GM23248 (cell line): ENCODE measurements around the gene EFCAB10. TPM values are rescaled to one million over a fixed set of nuclear protein-coding genes. Genes with fewer than 3 reads are reported as not detected.

ENCODE experiments used
- DNase-seq: peaks from one replicate; pipeline ENCODE4 v3.0.0-alpha.2; 2015
- H2AFZ ChIP-seq: fragments of 200-600 bp; sonication (generic); 2 replicates; pipeline ENCODE4 v1.6.1; 2016; ENCODE audit warnings: antibody characterized with exemption
- H3F3A ChIP-seq: fragments of 200-600 bp; sonication (generic); 2 replicates; pipeline ENCODE4 v1.6.1; 2016; ENCODE audit warnings: mild to moderate bottlenecking, antibody characterized with exemption, mixed run types; ENCODE audit not compliant: insufficient read depth
- H3K27ac ChIP-seq: fragments of 200-600 bp; sonication (generic); 2 replicates; pipeline ENCODE4 v1.5.1; 2016; ENCODE audit warnings: mild to moderate bottlenecking
- H3K27me3 ChIP-seq: fragments of 200-600 bp; sonication (generic); replicated peaks from 2 replicates; pipeline ENCODE4 v1.6.1; 2016; ENCODE audit warnings: mild to moderate bottlenecking; ENCODE audit not compliant: insufficient read depth
- H3K36me3 ChIP-seq: fragments of 200-600 bp; sonication (generic); 2 replicates; pipeline ENCODE4 v1.6.1; 2016; ENCODE audit warnings: low read depth, mild to moderate bottlenecking
- H3K4me1 ChIP-seq: fragments of 200-600 bp; sonication (generic); 2 replicates; pipeline ENCODE4 v1.6.1; 2016; ENCODE audit warnings: mild to moderate bottlenecking; ENCODE audit not compliant: insufficient read depth
- H3K4me2 ChIP-seq: fragments of 200-600 bp; sonication (generic); one replicate; pipeline ENCODE4 v1.6.1; 2016; ENCODE audit warnings: mild to moderate bottlenecking; ENCODE audit not compliant: unreplicated experiment
- H3K4me3 ChIP-seq: fragments of 200-600 bp; sonication (generic); 2 replicates; pipeline ENCODE4 v1.5.1; 2016; ENCODE audit warnings: mild to moderate bottlenecking
- H3K79me2 ChIP-seq: fragments of 200-600 bp; sonication (generic); 2 replicates; pipeline ENCODE4 v1.6.1; 2016; ENCODE audit warnings: mild to moderate bottlenecking; ENCODE audit not compliant: insufficient read depth
- H3K9ac ChIP-seq: fragments of 200-600 bp; sonication (generic); 2 replicates; pipeline ENCODE4 v1.6.1; 2016; ENCODE audit warnings: mild to moderate bottlenecking
- H3K9me2 ChIP-seq: fragments of 200-600 bp; sonication (generic); 2 replicates; pipeline ENCODE4 v1.6.1; 2016; ENCODE audit warnings: mixed run types, mild to moderate bottlenecking, moderate library complexity; ENCODE audit not compliant: insufficient read depth
- H3K9me3 ChIP-seq: fragments of 200-600 bp; sonication (generic); one replicate; pipeline ENCODE4 v1.6.1; 2017; ENCODE audit warnings: low read depth
- H4K20me1 ChIP-seq: fragments of 200-600 bp; sonication (generic); 2 replicates; pipeline ENCODE4 v1.6.0; 2016; ENCODE audit not compliant: insufficient read depth
- EZH2 ChIP-seq: fragments of 200-600 bp; sonication (generic); IDR thresholded peaks from 2 replicates; pipeline ENCODE4 v1.6.1; 2018; ENCODE audit warnings: antibody characterized with exemption, mild to moderate bottlenecking; ENCODE audit not compliant: insufficient read depth, poor library complexity, severe bottlenecking
- EZH2phosphoT487 ChIP-seq: fragments of 200-600 bp; sonication (generic); IDR thresholded peaks from 2 replicates; pipeline ENCODE4 v1.6.1; 2018; ENCODE audit warnings: antibody characterized with exemption, moderate library complexity, mild to moderate bottlenecking, low read depth; ENCODE audit not compliant: insufficient read depth
- WGBS, 2 experiments: methylation state at CpG; one replicate each; pipeline ENCODE4 v1.1.6; 2015 to 2017; ENCODE audit warnings: low lambda C conversion rate in 2 of 2, low coverage in 1 of 2; ENCODE audit errors: missing lambda C conversion rate in 2 of 2; 5-methylcytosine and 5-hydroxymethylcytosine counted together
- in situ Hi-C: fragments of 300-500 bp; cut with MboI; formaldehyde crosslinking; loops from 2 replicates; pipeline ENCODE4 v1.15.0; 2020
- polyA plus RNA-seq: library from polyadenylated mRNA; unstranded; fragments of >200 nt; fragmentation: Nextera tagmentation; extraction: Ambion mirVana; gene quantifications from 2 replicates; pipeline ENCODE4 v1.2.1, GENCODE V29; 2016
- total RNA-seq: library from RNA; depleted of rRNA; stranded (reverse); fragments of >200 nt; shearing (Covaris generic); gene quantifications from 2 replicates; pipeline ENCODE4 v1.2.3, GENCODE V29; 2014

The EFCAB10 gene
- total and polyA plus RNA-seq, 2 experiments from 2014 or later, result 0.25 TPM; not detected in 1

GRCh38 chr7:105585850-105586500 lies 4.7 kb upstream of the EFCAB10 start:
- Histone ChIP-seq H3K36me3 (no peaks in the 10 kb centered on the region), H4K20me1 (no peaks in the 10 kb centered on the region), H3K4me1 (no peaks in the 10 kb centered on the region), H3K4me2 (no peak overlapping the region), H3K9me2 (no peaks in the 10 kb centered on the region), H3K27ac (no peak overlapping the region), H3K79me2 (no peaks in the 10 kb centered on the region), H3K9me3 (no peaks in the 10 kb centered on the region), H2AFZ (no peak overlapping the region), H3K4me3 (no peak overlapping the region), H3F3A (no peaks in the 10 kb centered on the region; the same call in 1 of the 2 replicates), H3K9ac (no peak overlapping the region), H3K27me3 (no peaks in the 10 kb centered on the region)
- no peak for DNase-seq
- WGBS, 2 experiments, result 82 to 86% methylated on average over 2 of the region's 2 CpGs
- no peak for TF ChIP-seq EZH2
- no peak for TF ChIP-seq EZH2phosphoT487
- in situ Hi-C loops, result no loop called here

GRCh38 chr7:105584165-105584564 lies 2.9 kb upstream of the EFCAB10 start:
- DNase-seq, result no peak
- Histone ChIP-seq H3K4me1 (no peaks in the 10 kb centered on the region), H4K20me1 (no peaks in the 10 kb centered on the region), H3K4me2 (no peak overlapping the region), H3K9ac (no peak overlapping the region), H3K79me2 (no peaks in the 10 kb centered on the region), H3K9me3 (no peaks in the 10 kb centered on the region), H3K4me3 (no peak overlapping the region), H3F3A (no peaks in the 10 kb centered on the region; the same call in 1 of the 2 replicates), H3K27me3 (no peaks in the 10 kb centered on the region), H3K9me2 (no peaks in the 10 kb centered on the region), H3K36me3 (no peaks in the 10 kb centered on the region), H3K27ac (no peak overlapping the region), H2AFZ (no peak overlapping the region)
- TF ChIP-seq EZH2phosphoT487, result no peak
- no peak for TF ChIP-seq EZH2
- in situ Hi-C loops, result no loop called here
- 83 to 89% methylated on average over 5 of the region's 5 CpGs for WGBS, 2 experiments

- no peak overlapping the region for H3K27ac ChIP-seq
- H3K4me1 ChIP-seq, result 0 out of 2 replicates have a peak, but pooled peaks cover 6% of the 10 kb centered on the region
- no peak overlapping the region for H3K4me3 ChIP-seq
- no peaks in the 10 kb centered on the region for H3K9me3 ChIP-seq
- H2AFZ ChIP-seq, result no peak overlapping the region
- no peaks in the 10 kb centered on the region for H3K36me3 ChIP-seq
- in situ Hi-C loops, result no loop called here
- no peaks in the 10 kb centered on the region for H3K79me2 ChIP-seq
- no peak overlapping the region for H3K4me2 ChIP-seq
- 65 to 88% methylated on average over 5 to 39 of the region's 39 CpGs for WGBS, 2 experiments
- no peak for TF ChIP-seq EZH2
- no peak for TF ChIP-seq EZH2phosphoT487
- DNase-seq, result no peak
- no peak overlapping the region for H3K9ac ChIP-seq
- H3K9me2 ChIP-seq, result no peaks in the 10 kb centered on the region
- no peaks in the 10 kb centered on the region for H3K27me3 ChIP-seq
- H3F3A ChIP-seq, result peaks cover 4% of the 10 kb centered on the region; the same call in 1 of the 2 replicates
- H4K20me1 ChIP-seq, result no peaks in the 10 kb centered on the region
Measured at GRCh38 chr7:105583061-105583460, 1.8 kb upstream of the EFCAB10 start.

GRCh38 chr7:105580022-105580740 lies 1.1 kb downstream of the EFCAB10 start:
- no peak for DNase-seq
- in situ Hi-C loops, result no loop called here

More at GRCh38 chr7:105580022-105580740, 1.1 kb downstream of the EFCAB10 start:
- Histone ChIP-seq H3K4me3 (no peak overlapping the region), H3K9me3 (no peaks in the 10 kb centered on the region), H3K4me1 (0 out of 2 replicates have a peak, but pooled peaks cover 7% of the 10 kb centered on the region), H4K20me1 (no peaks in the 10 kb centered on the region), H3K27ac (no peak overlapping the region), H2AFZ (no peak overlapping the region), H3K9me2 (no peaks in the 10 kb centered on the region), H3K4me2 (no peak overlapping the region), H3K79me2 (no peaks in the 10 kb centered on the region), H3K36me3 (no peaks in the 10 kb centered on the region), H3K27me3 (no peaks in the 10 kb centered on the region), H3K9ac (no peak overlapping the region), H3F3A (peaks cover 7% of the 10 kb centered on the region; the same call in 1 of the 2 replicates)
- 81 to 87% methylated on average over 22 of the region's 22 CpGs for WGBS, 2 experiments
- TF ChIP-seq EZH2, result no peak
- no peak for TF ChIP-seq EZH2phosphoT487
